ENCODE results near the gene COBL. TPM values are rescaled to one million over a fixed set of nuclear protein-coding genes. Genes with fewer than 3 reads are reported as not detected.

The COBL gene
- total RNA-seq, 2 donors from 2014 or later, result 27.5 to 28.3 TPM

GRCh38 chr7:51139796-51140195 lies 176.8 kb downstream of the COBL start:
- Mint-ChIP-seq H3K4me1 (peaks cover 34% of the 10 kb centered on the region), H3K9me3 (no peaks in the 10 kb centered on the region), H3K4me3 (no peak overlapping the region), H3K27me3 (ENCODE audit: insufficient read depth) (no peaks in the 10 kb centered on the region), H3K27ac (no peak overlapping the region), H3K36me3 (ENCODE audit: low read depth) (peaks cover 9% of the 10 kb centered on the region)
- Histone ChIP-seq H3K9me3 (ENCODE audit: control insufficient read depth, low read length) (peaks cover 4% of the 10 kb centered on the region), H3K4me1 (ENCODE audit: control insufficient read depth, insufficient read depth, low read length) (peaks cover 8% of the 10 kb centered on the region), H3K27me3 (ENCODE audit: control insufficient read depth, insufficient read depth, low read length, poor library complexity, severe bottlenecking) (no peaks in the 10 kb centered on the region), H3K27ac (ENCODE audit: low read depth, low read length) (no peak overlapping the region), H3K36me3 (ENCODE audit: control insufficient read depth, insufficient read depth, low read length) (peaks cover 6% of the 10 kb centered on the region), H3K9ac (ENCODE audit: extremely low read depth, low read length, poor library complexity, severe bottlenecking) (no peak overlapping the region), H3K4me3 (ENCODE audit: low read length) (no peak overlapping the region)
- TF ChIP-seq CTCF (conservative IDR thresholded peaks at IDR 0.05), result no peak
- DNase-seq, result no peak
- 94 to 100% methylated on average over 1 of the region's 1 CpG for WGBS, 2 experiments (ENCODE audit: insufficient coverage in 1 of 2, insufficient read length in 1 of 2)

- Mint-ChIP-seq H3K36me3 (ENCODE audit: low read depth) (peaks cover 11% of the 10 kb centered on the region), H3K27me3 (ENCODE audit: insufficient read depth) (no peaks in the 10 kb centered on the region), H3K4me1 (peaks cover 34% of the 10 kb centered on the region), H3K4me3 (no peak overlapping the region), H3K27ac (no peak overlapping the region), H3K9me3 (no peaks in the 10 kb centered on the region)
- WGBS, 2 experiments (ENCODE audit: insufficient coverage in 1 of 2, insufficient read length in 1 of 2), result 93 to 95% methylated on average over 5 to 10 of the region's 10 CpGs
- H3K27me3 ChIP-seq (ENCODE audit: control insufficient read depth, insufficient read depth, low read length, poor library complexity, severe bottlenecking), result no peaks in the 10 kb centered on the region
- TF ChIP-seq CTCF (conservative IDR thresholded peaks at IDR 0.05), result no peak
- no peak overlapping the region for H3K4me3 ChIP-seq (ENCODE audit: low read length)
- peaks cover 8% of the 10 kb centered on the region for H3K4me1 ChIP-seq (ENCODE audit: control insufficient read depth, insufficient read depth, low read length)
- peaks cover 9% of the 10 kb centered on the region for H3K36me3 ChIP-seq (ENCODE audit: control insufficient read depth, insufficient read depth, low read length)
- no peak overlapping the region for H3K9ac ChIP-seq (ENCODE audit: extremely low read depth, low read length, poor library complexity, severe bottlenecking)
- peak; percentile 26 for DNase-seq
- H3K27ac ChIP-seq (ENCODE audit: low read depth, low read length), result no peak overlapping the region
- H3K9me3 ChIP-seq (ENCODE audit: control insufficient read depth, low read length), result peaks cover 5% of the 10 kb centered on the region
Measured at GRCh38 chr7:51138123-51139085, 178.2 kb downstream of the COBL start.

- Histone ChIP-seq H3K27ac (ENCODE audit: low read depth, low read length) (no peak overlapping the region), H3K9ac (ENCODE audit: extremely low read depth, low read length, poor library complexity, severe bottlenecking) (no peak overlapping the region), H3K4me1 (ENCODE audit: control insufficient read depth, insufficient read depth, low read length) (peaks cover 4% of the 10 kb centered on the region), H3K4me3 (ENCODE audit: low read length) (no peak overlapping the region), H3K9me3 (ENCODE audit: control insufficient read depth, low read length) (peaks cover 22% of the 10 kb centered on the region), H3K27me3 (ENCODE audit: control insufficient read depth, insufficient read depth, low read length, poor library complexity, severe bottlenecking) (no peaks in the 10 kb centered on the region), H3K36me3 (ENCODE audit: control insufficient read depth, insufficient read depth, low read length) (peaks cover 19% of the 10 kb centered on the region)
- Mint-ChIP-seq H3K4me1 (peaks cover 14% of the 10 kb centered on the region), H3K36me3 (ENCODE audit: low read depth) (peaks cover 28% of the 10 kb centered on the region), H3K9me3 (peaks cover 11% of the 10 kb centered on the region), H3K4me3 (no peak overlapping the region), H3K27me3 (ENCODE audit: insufficient read depth) (no peaks in the 10 kb centered on the region), H3K27ac (no peak overlapping the region)
- TF ChIP-seq CTCF (conservative IDR thresholded peaks at IDR 0.05), result no peak
- no peak for DNase-seq
- WGBS, 2 experiments (ENCODE audit: insufficient coverage in 1 of 2, insufficient read length in 1 of 2), result 69 to 93% methylated on average over 2 of the region's 2 CpGs
Measured at GRCh38 chr7:51135576-51135975, 181.0 kb downstream of the COBL start.
